NCI-H345 (cell line): ENCODE measurements around the gene ARID1A.

Source experiments
- DNase-seq: peaks from one replicate; lab custom pipeline; 2025; lab: John Stamatoyannopoulos, UW

Gene ARID1A

DNA sequence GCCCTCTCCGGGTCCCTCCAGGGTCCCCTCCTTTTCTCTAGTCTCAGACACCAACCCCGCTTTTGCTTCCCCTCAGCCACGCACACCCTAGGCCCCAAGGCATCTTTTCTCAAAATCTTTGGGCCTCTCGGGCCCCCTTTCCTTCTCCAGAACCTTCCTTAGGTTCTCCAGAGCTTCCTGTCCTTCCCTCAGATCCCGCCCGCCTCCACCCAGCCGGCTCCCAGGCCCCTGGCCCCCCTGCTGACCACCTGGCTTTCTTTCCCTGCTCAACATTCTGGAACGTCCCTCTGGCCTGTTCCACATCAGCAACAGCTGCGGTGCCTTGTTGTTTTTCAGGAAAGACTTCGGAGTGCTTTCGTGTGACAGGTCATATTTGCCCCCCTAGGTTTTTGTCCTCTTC lies 131.8 kb downstream of the ARID1A start:
- no peak for DNase-seq

DNA sequence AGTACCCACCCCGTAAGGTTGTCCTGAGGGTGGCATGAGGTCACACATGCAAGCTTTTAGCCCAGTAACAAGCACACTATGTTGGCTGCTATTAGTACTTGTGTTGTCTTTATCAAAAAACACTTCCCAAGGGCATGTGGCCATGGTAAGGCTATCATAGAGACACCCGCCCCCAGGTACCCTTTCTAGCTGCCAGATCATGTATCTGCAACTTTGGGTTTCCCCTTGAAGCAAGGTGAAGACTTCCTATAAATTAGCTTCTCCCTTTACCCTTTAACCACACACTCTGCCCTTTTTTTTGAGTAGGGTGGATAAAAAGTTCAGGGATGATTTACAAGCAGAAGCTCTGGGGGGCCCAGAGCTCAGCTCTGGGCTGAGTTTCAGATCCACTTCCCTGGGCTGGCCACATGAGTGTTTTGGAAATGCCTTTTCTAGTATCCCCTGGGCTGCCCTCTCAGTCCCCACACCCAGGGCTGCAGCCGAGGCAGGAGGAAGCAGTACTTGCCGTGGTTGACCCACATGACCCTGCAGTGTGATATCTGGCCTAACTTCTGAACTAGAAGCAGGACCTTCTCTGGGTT lies 132.7 kb downstream of the ARID1A start:
- no peak for DNase-seq

DNA sequence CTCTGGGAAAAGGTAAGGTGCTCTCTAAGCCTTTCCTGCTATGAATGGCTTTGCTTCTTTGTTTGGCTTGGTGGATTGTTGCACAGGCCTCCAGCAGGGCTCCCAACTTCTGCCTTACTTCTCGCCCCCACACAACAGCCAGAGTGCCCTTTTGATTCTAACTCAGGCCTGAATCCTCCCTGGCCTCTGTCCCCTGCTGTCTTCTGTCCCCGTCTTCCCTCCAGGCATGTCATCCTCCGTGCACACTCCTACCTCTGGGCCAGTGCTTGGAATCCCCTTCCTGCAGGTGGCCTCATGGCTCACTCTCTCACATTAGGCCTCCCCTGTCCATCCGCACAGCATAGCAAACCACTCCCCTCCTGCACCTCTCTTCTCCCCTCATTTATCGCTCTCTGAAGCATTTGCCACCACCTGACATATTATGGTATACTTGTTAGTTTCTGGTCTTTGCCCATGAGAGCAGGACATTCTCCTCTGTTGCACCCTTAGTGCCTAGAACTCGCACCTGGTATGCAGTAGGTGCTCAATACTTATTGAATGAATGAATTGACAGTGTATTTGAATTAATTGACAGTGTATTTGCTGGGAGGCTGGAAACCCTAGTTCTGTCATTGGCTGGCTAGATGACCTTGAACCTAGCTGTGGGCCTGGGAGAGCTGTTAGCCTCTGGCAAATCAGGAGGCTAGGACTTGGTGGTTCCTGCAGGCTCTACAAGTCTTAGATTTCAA lies 133.5 kb downstream of the ARID1A start:
- DNase-seq, result no peak

DNA sequence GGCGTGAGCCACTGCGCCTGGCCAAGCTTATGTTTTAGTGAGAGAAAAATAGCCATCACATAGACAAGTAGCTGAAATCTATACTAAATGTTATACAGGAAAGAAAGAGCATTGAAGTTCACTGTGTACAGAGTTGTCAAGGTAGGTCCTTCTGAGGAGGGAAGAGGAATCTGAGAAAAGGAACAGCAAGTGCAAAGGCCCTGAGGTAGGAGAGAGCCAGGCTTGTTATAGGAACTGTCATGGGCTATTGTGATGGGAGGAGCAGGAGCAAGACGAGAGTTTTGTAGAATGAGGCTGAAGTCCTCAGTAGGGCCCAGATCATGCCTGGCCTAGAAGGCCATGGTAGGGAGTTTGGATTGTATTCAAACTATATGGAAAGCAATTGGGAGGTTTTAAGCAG lies 135.2 kb downstream of the ARID1A start:
- no peak for DNase-seq
